Vagina (tissue), 2 donors: ENCODE results near the gene S100A5. TPM values are rescaled to one million over a fixed set of nuclear protein-coding genes. Genes with fewer than 3 reads are reported as not detected.

Experiments
- DNase-seq, 2 donors: peaks; one replicate each; pipeline ENCODE4 v3.0.0-alpha.2; 2017; ENCODE audit errors: extremely low spot score in 2 of 2
- H3K27ac ChIP-seq: fragments of 200-600 bp; sonication (generic); one replicate; pipeline ENCODE4 v1.5.1; 2019
- H3K27me3 ChIP-seq: fragments of 200-600 bp; sonication (generic); one replicate; pipeline ENCODE4 v1.5.1; 2019
- H3K36me3 ChIP-seq, 2 donors: fragments of 200-600 bp; sonication (generic); one replicate each; pipeline ENCODE4 v1.5.1; 2017 to 2019
- H3K4me1 ChIP-seq: fragments of 200-600 bp; sonication (generic); one replicate; pipeline ENCODE4 v1.5.1; 2019
- H3K4me3 ChIP-seq, 2 donors: fragments of 200-600 bp; sonication (generic); 1 replicate in 1 of 2; 2 replicates in 1 of 2; pipeline ENCODE4 v1.5.1; 2016 to 2019
- H3K9me3 ChIP-seq: fragments of 200-600 bp; sonication (generic); one replicate; pipeline ENCODE4 v1.5.1; 2019
- CTCF ChIP-seq, 3 experiments: fragments of 450-650 bp in 2 of 3; fragments of 200-600 bp in 1 of 3; sonication (generic) in 1 of 3; IDR thresholded peaks; one replicate each; pipeline ENCODE4 v1.5.1; 2017 to 2019; ENCODE audit warnings: antibody characterized with exemption in 3 of 3, mild to moderate bottlenecking in 2 of 3, moderate library complexity in 2 of 3
- POLR2A ChIP-seq, 2 donors: fragments of 450-650 bp; IDR thresholded peaks; one replicate each; pipeline ENCODE4 v1.6.1; 2017; ENCODE audit warnings: antibody characterized with exemption in 2 of 2, mild to moderate bottlenecking in 2 of 2, moderate library complexity in 2 of 2
- POLR2AphosphoS5 ChIP-seq, 2 donors: sonication (generic); formaldehyde crosslinking; IDR thresholded peaks; one replicate each; pipeline ENCODE4 v1.9.0; 2017; ENCODE audit warnings: antibody characterized with exemption in 2 of 2, mild to moderate bottlenecking in 2 of 2, low read depth in 1 of 2; ENCODE audit not compliant: insufficient read depth in 1 of 2
- intact Hi-C: fragments of 100-400 bp; cut with DNase I; formaldehyde crosslinking; loops from one replicate; pipeline ENCODE4 v1.15.1; 2023
- total RNA-seq: library from RNA; depleted of rRNA; stranded (reverse); fragments of >200 nt; gene quantifications from one replicate; pipeline ENCODE4 v1.2.3, GENCODE V29; 2016

S100A5 gene
- total RNA-seq, 1 donor from 2014 or later, result not detected

GRCh38 chr1:153557877-153558276, 17.1 kb upstream of the S100A5 start:
- DNase-seq, result no peak
- Histone ChIP-seq H3K4me3 (no peak overlapping the region), H3K4me1 (peaks cover 23% of the 10 kb centered on the region), H3K27ac (no peak overlapping the region), H3K36me3 (no peaks in the 10 kb centered on the region), H3K9me3 (no peaks in the 10 kb centered on the region), H3K27me3 (no peaks in the 10 kb centered on the region)
- TF ChIP-seq CTCF (IDR thresholded peaks at IDR 0.05) (no peak), POLR2A (IDR thresholded peaks at IDR 0.05) (no peak), POLR2AphosphoS5 (IDR thresholded peaks at IDR 0.05; ENCODE audit: insufficient read depth in 1 of 2, low read depth in 1 of 2) (no peak)
- intact Hi-C loops, result no loop called here

- Histone ChIP-seq H3K27me3 (no peaks in the 10 kb centered on the region), H3K36me3 (no peaks in the 10 kb centered on the region), H3K27ac (no peak overlapping the region), H3K4me1 (peaks cover 25% of the 10 kb centered on the region), H3K9me3 (no peaks in the 10 kb centered on the region), H3K4me3 (no peak overlapping the region)
- intact Hi-C loops, result no loop called here
- no peak for DNase-seq
- no peak for TF ChIP-seq POLR2A (IDR thresholded peaks at IDR 0.05)
- no peak for TF ChIP-seq CTCF (IDR thresholded peaks at IDR 0.05)
- no peak for TF ChIP-seq POLR2AphosphoS5 (IDR thresholded peaks at IDR 0.05; ENCODE audit: insufficient read depth in 1 of 2, low read depth in 1 of 2)
Measured at GRCh38 chr1:153556348-153556747, 15.6 kb upstream of the S100A5 start.

GRCh38 chr1:153553830-153554541, 13.3 kb upstream of the S100A5 start:
- no peaks in the 10 kb centered on the region for H3K9me3 ChIP-seq
- intact Hi-C loops, result no loop called here
- H3K27me3 ChIP-seq, result no peaks in the 10 kb centered on the region
- TF ChIP-seq POLR2AphosphoS5 (IDR thresholded peaks at IDR 0.05; ENCODE audit: insufficient read depth in 1 of 2, low read depth in 1 of 2) (no peak), CTCF (IDR thresholded peaks at IDR 0.05) (no peak), POLR2A (IDR thresholded peaks at IDR 0.05) (no peak)
- no peaks in the 10 kb centered on the region for H3K36me3 ChIP-seq
- DNase-seq, result peak in 1 of 2 donors; percentile 85
- no peak overlapping the region for H3K4me3 ChIP-seq
- peak overlapping the region; percentile 54 for H3K27ac ChIP-seq
- peaks cover 48% of the 10 kb centered on the region for H3K4me1 ChIP-seq

- no peak overlapping the region for H3K4me3 ChIP-seq
- H3K9me3 ChIP-seq, result no peaks in the 10 kb centered on the region
- peaks cover 57% of the 10 kb centered on the region for H3K4me1 ChIP-seq
- no peaks in the 10 kb centered on the region for H3K27me3 ChIP-seq
- H3K36me3 ChIP-seq, result no peaks in the 10 kb centered on the region
- no peak for TF ChIP-seq POLR2AphosphoS5 (IDR thresholded peaks at IDR 0.05; ENCODE audit: insufficient read depth in 1 of 2, low read depth in 1 of 2)
- H3K27ac ChIP-seq, result peak overlapping the region; percentile 54
- intact Hi-C loops, result no loop called here
- DNase-seq, result no peak
Measured at GRCh38 chr1:153553096-153553495, 12.4 kb upstream of the S100A5 start.

- Histone ChIP-seq H3K27ac (peak overlapping the region; percentile 3), H3K4me3 (no peak overlapping the region), H3K4me1 (peaks cover 64% of the 10 kb centered on the region), H3K9me3 (no peaks in the 10 kb centered on the region), H3K27me3 (no peaks in the 10 kb centered on the region), H3K36me3 (no peaks in the 10 kb centered on the region)
- DNase-seq, result no peak
- intact Hi-C loops, result no loop called here
- TF ChIP-seq POLR2AphosphoS5 (IDR thresholded peaks at IDR 0.05; ENCODE audit: insufficient read depth in 1 of 2, low read depth in 1 of 2), result no peak
- no peak for TF ChIP-seq CTCF (IDR thresholded peaks at IDR 0.05)
- TF ChIP-seq POLR2A (IDR thresholded peaks at IDR 0.05), result no peak
Measured at GRCh38 chr1:153552335-153552734, 11.6 kb upstream of the S100A5 start.
